Measurements from ENCODE around the gene INPP5A.

INPP5A gene

DNA sequence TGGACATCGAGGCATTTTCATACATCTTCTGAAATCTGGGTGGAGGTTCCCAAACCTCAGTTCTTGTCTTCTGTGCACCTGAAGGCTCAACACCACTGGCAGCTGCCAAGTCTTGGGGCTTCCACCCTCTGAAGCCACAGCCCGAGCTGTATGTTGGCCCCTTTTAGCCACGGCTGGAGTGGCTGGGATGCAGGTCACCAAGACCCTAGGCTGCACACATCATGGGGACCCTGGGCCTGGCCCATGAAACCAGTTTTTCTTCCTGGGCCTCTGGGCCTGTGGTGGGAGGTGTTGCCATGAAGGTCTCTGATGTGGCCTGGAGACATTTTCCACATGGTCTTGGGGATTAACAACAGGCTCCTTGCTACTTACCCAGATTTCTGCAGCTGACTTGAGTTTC, 62.1 kb downstream of the INPP5A start:
- no peak for DNase-seq (ENCODE audit: low read depth)

GRCh38 chr10:132600416-132600815, 62.8 kb downstream of the INPP5A start:
- no peak for DNase-seq (ENCODE audit: low read depth)

DNA sequence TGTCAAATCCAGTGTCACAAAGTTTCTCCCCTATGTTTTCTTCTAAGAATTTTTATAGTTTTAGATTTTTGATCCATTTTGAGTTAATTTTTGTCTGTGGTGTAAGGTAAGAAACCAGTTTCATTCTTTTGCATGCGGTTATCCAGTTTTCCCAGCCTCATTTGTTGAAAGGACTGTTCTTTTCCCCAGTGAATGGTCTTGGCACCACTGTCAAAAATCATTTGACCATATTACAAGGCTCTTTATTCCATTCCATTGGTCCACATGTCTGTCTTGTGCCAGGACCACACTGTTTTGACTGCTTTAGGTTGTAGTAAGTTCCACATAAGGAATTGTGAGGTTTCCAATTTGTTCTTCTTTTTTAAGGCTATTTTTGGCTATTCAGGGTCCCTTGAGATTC, 64.0 kb downstream of the INPP5A start:
- no peak for DNase-seq (ENCODE audit: low read depth)

DNA sequence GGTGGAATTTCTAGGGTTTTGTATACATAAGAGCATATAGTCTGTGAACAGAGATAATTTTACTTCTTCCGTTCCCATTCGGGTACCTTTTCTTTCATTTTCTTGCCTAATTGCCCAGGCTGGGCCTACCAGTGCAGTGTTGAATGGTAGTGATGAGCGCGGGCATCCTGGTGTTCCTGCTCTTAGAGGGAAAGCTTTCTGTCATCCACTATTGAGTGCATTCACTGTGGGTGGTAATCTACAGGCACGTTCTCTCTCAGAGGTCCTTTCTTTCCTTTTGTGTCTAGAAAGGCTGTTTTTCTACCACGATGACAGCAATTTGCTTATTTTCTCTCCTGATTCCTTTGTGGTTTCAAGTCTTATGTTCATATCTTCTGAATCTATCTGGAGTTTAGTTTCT, 65.0 kb downstream of the INPP5A start:
- DNase-seq (ENCODE audit: low read depth): no peak

- DNase-seq (ENCODE audit: low read depth): no peak
Observed at GRCh38 chr10:132603851-132604533, 66.4 kb downstream of the INPP5A start.

DNA sequence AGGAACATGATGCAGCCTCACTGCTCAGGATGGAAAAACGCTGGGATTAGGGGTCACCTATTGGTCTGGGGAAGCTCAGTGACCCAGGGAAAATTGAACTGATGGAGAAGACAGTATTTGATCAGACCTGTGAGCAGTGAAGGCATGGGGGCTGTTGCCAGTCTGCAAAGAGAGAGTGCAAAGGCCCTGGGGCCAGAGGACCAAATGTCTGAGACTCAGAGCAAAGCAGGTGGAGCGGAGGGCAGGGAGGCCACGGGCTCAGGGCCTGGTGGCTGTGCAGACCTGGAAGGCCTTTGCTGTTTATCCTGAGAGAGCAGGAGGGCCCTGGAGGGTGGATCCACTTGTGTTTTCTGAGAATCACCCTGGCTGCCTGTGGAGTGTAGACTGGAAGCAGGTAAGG, 67.1 kb downstream of the INPP5A start:
- DNase-seq (ENCODE audit: low read depth): no peak

GRCh38 chr10:132605390-132605789, 67.8 kb downstream of the INPP5A start:
- DNase-seq (ENCODE audit: low read depth): no peak

- DNase-seq (ENCODE audit: low read depth): no peak
Observed at GRCh38 chr10:132606031-132606491, 68.5 kb downstream of the INPP5A start.

- no peak for DNase-seq (ENCODE audit: low read depth)
Observed at GRCh38 chr10:132606536-132607316, 69.1 kb downstream of the INPP5A start.

- no peak for DNase-seq (ENCODE audit: low read depth)
Observed at GRCh38 chr10:132607491-132607890, 69.9 kb downstream of the INPP5A start.

- no peak for DNase-seq (ENCODE audit: low read depth)
Observed at GRCh38 chr10:132607961-132608495, 70.4 kb downstream of the INPP5A start.

- no peak for DNase-seq (ENCODE audit: low read depth)
Observed at GRCh38 chr10:132608511-132609195, 71.1 kb downstream of the INPP5A start.

GRCh38 chr10:132609211-132609610, 71.6 kb downstream of the INPP5A start:
- DNase-seq (ENCODE audit: low read depth): no peak

DNA sequence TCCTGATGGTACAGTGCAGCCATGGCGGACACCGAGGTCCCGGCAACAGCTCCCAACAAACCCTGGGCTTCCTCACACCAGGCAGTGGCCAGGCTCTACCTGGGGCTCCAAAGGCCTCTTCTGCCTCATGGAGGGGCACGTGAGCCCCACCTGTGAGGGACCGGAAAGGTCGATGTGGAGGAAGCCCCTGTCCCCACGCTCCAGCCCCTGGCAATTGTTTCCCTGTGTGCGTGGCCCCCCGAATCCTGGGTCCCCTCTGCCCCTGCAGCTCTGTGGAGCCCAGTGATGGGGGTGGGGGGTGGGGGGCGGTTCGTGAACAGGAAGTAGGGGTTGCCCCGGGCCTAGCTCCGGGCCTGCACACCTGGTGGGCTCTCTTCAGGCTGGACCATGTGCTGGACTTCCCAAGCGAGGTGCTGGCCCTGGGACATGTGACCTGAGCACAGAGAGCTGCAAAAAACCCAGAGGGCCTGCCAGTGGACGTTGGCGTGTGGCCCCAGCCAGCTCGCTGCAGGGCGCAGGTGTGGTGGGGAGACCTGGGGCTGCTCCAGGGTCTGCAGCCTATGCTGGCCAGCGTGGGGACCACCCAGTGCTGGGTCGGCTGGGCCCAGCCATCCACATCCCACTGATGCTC, 72.6 kb downstream of the INPP5A start:
- DNase-seq (ENCODE audit: low read depth): no peak

DNA sequence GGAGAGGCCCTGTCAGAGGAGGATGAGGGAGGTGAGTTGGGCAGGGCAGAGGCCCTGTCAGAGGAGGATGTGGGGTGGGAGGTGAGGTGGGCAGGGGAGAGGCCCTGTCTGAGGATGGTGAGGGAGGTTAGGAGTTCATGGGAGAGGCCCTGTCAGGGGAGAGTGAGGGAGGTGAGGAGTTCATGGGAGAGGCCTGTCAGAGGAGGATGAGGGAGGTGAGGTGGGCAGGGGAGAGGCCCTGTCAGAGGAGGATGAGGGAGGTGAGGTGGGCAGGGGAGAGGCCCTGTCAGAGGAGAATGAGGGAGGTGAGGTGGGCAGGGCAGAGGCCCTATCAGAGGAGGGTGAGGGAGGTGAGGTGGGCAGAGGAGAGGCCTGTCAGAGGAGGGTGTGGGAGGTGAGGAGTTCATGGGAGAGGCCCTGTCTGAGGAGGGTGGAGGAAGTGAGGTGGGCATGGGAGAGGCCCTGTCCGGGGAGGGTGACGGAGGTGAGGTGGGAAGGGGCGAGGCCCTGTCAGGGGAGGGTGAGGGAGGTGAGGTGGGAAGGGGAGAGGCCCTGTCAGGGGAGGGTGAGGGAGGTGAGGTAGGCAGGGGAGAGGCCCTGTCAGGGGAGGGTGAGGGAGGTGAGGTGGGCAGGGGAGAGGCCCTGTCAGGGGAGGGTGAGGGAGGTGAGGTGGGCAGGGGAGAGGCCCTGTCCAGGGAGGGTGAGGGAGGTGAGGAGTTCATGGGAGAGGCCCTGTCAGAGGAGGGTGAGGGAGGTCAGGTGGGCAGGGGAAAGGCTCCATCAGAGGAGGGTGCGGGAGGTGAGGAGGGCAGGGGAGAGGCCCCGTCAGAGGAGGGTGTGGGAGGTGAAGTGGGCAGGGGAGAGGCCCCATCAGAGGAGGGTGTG, 73.7 kb downstream of the INPP5A start:
- no peak for DNase-seq (ENCODE audit: low read depth)

DNA sequence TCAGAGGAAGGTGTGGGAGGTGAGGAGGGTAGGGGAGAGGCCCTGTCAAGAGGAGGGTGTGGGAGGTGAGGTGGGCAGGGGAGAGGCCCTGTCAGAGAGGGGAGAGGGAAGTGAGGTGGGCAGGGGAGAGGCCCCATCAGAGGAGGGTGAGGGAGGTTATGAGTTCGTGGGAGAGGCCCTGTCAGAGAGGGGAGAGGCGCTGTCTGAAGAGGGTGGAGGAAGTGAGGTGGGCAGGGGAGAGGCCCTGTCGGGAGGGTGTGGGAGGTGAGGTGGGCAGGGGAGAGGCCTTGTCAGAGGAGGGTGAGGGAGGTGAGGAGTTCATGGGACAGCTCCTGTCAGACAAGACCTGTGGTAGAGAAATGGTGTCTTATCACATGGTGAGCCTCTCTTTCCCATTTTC, 74.4 kb downstream of the INPP5A start:
- DNase-seq (ENCODE audit: low read depth): no peak

GRCh38 chr10:132612571-132613504, 75.3 kb downstream of the INPP5A start:
- DNase-seq (ENCODE audit: low read depth): no peak

- no peak for DNase-seq (ENCODE audit: low read depth)
Observed at GRCh38 chr10:132613566-132614348, 76.2 kb downstream of the INPP5A start.
